HG02642 (cell line): ENCODE results near the gene HELZ.
A peak's percentile ranks its signal among the peaks of the same experiment; 100 is the strongest.
"Not testable (repeated sequence)": the region's sequence is repeated elsewhere in the genome, so short reads cannot be mapped to it uniquely, and the experiment has no call there.

ENCODE experiments used
- ATAC-seq: cut with Tn5 transposase; IDR thresholded peaks from one replicate; pipeline ENCODE4 v1.9.1; 2021; ENCODE audit warnings: mild to moderate bottlenecking; ENCODE audit not compliant: unreplicated experiment, poor library complexity

HELZ gene

DNA sequence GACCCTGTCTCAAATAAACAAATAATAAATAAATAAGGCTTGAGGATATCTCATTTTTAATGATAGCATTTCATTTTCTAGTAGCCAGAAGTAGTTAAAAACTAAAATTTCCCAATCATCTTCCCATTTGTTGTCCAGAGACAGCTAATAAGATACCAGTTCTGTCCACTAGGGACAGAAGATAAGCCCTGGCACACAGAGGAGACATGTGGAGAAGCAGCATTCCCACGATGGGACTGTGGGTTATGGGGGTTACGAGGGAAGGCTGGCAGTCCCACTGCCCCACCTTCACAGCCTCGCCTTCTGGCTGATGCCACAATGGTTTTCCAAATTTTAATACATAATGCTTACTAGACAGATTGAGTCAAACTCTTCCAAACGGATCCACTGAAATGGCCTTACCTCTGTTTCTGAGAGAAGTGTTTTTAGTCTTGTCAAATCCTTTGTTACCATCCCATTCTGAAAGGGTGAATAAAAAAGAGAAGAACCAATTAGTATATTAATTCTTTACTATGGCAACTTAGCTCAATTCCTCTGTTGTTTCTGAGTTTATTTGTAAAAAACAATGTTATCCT, 44.2 kb downstream of the HELZ start:
- no peak for ATAC-seq

- no peak for ATAC-seq
Measured at GRCh38 chr17:67198131-67198530, 46.9 kb downstream of the HELZ start.

DNA sequence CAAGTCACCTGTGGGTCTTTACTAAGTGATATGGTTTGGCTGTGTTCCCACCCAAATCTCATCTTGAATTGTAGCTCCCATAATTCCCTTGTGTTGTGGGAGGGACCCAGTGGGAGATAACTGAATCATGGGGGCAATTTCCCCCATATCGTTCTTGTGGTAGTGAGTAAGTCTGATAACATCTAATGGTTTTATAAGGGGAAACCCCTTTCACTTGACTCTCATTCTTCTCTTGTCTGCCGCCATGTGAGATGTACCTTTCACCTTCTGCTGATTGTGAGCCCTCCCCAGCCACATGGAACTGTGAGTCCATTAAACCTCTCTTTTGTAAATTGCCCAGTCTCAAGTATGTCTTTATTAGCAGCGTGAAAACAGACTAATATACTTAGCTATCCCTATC, 48.0 kb downstream of the HELZ start:
- ATAC-seq, result not testable (repeated sequence)

GRCh38 chr17:67196422-67196821, 48.6 kb downstream of the HELZ start:
- no peak for ATAC-seq

DNA sequence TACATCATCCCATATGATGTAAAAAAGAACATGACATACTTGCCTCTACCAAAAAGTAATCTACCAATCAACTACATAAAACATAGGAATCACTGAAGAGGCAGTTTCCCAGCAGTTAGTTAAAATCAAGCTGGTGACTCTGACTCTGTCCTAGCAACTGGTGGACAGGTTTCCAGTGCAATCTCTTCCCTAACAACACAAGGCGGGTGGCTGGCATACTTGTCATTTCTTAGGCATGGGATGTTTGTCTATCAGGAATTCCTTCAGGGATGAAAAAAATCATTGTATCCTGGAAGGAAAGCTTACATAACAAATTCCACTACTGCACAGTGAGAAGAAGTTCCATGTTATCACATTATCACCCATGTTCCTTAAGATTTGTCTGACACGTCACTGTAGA, 50.9 kb downstream of the HELZ start:
- no peak for ATAC-seq

DNA sequence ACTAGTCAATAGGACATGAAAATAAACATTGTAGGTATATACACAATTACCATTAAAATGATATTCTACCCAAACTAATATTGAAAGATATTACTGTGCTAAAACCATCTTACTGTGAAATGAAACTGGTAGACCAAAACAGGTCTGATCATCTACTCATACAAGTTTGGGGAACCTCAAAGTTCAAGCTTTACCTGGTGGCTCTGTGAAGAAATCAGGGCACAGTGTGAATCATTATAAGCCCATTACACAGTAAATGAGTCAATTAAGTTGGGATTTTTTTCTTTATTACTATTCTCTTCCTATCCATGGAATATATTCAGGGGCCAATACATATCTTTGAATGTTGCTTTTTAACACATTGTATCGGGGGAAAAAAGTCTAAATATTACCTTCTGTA, 57.1 kb downstream of the HELZ start:
- no peak for ATAC-seq

DNA sequence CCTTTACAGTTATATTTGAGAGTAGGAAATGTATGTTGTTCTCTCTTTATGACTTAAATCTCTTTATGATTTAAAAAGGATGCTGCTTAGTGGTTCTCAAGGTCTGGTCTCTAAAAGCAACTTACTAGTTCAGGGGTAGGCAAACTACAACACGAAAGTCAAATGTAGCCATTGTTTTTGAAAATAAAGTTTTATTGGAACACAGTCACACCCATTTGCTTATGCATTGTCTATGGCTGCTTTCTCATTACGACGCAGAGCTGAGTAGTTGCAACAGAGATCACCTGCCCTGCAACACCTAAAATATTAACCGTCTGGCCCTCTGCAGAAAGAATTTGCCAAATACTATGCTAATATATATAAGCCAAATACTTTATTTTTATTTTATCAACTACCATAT, 58.2 kb downstream of the HELZ start:
- ATAC-seq, result no peak

- ATAC-seq, result no peak
Measured at GRCh38 chr17:67183531-67183930, 61.5 kb downstream of the HELZ start.

- no peak for ATAC-seq
Measured at GRCh38 chr17:67181825-67182224, 63.2 kb downstream of the HELZ start.

GRCh38 chr17:67180275-67180674, 64.7 kb downstream of the HELZ start:
- ATAC-seq, result no peak

DNA sequence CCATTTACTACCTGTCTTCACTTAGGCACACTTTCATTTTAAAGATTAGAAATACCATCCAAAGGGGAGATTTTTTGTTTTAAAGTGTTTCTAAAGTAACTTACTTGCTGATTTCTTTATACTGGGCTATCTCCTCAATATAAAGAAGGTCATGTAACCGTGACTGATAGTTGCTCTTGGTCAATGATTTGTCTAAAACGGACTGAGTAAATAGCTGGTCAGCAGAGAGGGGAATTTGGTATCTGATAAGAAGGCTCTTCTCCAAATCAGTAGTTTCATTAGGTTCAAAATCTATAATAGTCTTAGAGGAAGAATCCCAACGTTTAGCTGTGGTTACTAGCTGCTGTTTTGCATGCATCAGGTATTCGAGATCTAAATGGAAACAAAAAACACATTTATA, 66.4 kb downstream of the HELZ start:
- no peak for ATAC-seq

DNA sequence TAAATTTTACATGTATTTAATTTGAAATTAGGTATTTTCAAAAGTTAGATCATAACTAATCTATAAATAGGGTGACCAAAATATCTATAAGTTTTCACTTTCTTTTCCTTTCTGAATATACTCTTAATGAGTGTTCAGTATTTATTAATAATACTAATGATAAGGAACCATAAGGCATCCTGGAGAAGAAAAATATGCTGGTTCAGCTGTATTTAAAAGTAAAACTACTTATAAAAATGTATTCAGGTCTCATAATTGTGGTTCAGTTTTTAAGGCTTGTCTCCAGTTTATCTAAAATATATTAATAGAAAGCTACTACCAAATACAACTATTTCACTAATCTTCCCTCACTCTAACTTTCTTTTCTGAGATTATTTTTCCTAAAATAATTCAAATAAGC, 67.3 kb downstream of the HELZ start:
- ATAC-seq, result no peak

GRCh38 chr17:67174190-67174589, 70.8 kb downstream of the HELZ start:
- ATAC-seq, result no peak

GRCh38 chr17:67171560-67171959, 73.4 kb downstream of the HELZ start:
- ATAC-seq, result peak; percentile 96

DNA sequence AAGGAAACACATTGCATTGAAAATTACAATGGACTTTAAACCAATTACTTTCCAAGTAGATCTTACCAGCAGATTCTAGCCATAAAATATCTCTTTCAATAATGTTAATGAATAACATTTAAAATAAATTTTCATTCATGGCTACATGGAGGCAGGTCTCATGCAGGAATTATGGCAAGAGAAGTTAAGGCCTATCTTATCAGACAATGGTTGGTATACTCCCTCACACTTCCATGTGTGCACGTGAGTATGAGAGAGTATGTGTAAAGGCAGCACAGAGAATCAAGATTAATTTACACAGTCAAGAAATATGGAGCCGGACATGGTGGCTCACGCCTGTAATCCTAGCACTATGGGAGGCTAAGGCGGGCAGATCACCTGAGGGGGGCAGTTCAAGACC, 76.5 kb downstream of the HELZ start:
- no peak for ATAC-seq

GRCh38 chr17:67165201-67165600, 79.8 kb downstream of the HELZ start:
- ATAC-seq, result no peak

GRCh38 chr17:67164302-67164701, 80.7 kb downstream of the HELZ start:
- ATAC-seq, result no peak

DNA sequence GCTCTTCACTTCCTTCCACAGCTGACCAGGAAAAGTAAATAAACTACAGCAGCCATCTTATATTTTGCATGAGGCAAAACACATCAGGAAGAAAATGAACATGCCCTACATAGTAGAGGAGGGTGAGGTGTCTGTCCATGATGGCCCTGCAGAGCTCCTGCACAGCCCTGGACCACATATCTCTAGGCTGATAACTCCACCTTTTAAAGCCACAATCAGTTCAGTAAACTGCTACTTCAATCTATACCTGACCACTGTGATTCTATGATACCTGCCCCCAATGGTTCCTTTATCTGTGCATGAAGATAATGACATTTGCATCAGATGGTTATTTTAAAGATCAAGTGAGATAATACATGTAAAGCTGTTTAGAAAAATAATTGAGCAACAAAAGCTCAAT, 82.2 kb downstream of the HELZ start:
- ATAC-seq, result no peak

- no peak for ATAC-seq
Measured at GRCh38 chr17:67161573-67161972, 83.4 kb downstream of the HELZ start.

GRCh38 chr17:67160791-67161190, 84.2 kb downstream of the HELZ start:
- ATAC-seq, result no peak

DNA sequence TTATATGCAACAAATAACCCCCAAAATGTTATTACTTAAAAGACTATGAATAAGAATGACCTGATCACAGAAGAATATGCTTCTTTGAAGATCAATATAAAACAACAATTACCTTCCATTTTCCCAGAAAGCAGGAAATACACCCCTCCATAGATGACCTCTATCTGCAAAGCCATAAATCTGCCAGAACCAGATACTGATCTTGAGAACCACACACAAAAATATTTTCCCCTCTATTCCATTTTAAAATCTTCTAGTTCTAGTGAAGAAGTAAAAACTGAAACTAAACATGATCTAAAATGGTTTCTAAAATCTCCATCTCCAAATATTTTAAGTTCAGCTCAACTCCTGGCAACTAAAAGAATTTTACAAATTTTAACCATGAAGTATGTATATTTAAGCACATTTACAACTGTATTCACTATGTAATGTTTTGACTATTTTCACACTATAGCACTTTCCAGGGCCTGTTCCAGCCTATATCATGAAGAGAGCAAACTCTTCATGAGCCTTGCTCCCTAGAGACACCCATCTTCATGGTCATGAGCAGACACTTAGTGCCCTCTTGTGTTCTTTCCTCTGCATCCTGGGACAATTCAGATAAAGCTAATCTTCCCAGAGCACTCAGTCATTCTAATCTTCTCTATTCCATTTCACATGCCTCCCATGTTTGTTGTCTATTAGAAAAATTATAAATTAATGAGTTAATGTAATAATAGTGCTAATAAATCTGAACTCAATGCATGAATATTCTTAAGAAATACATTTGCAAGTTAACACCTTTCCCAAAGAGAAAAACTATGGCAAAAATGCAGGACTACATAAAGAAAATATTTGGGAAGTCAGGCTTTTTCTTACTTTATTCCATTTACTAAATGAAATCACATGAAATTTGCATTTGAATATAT, 87.0 kb downstream of the HELZ start:
- no peak for ATAC-seq
